ENCODE results near the gene CENPP. TPM values are rescaled to one million over a fixed set of nuclear protein-coding genes. Genes with fewer than 3 reads are reported as not detected.

The CENPP gene
- total RNA-seq, 4 donors from 2014 or later, result 0.88 to 12.0 (median 4.3) TPM

GRCh38 chr9:92631452-92632343 is 305.9 kb downstream of the CENPP start:
- H3K4me1 ChIP-seq, result no peaks in the 10 kb centered on the region
- H3K27ac ChIP-seq, result peak overlapping the region; percentile 28 to 76
- TF ChIP-seq CTCF (IDR thresholded peaks at IDR 0.05) (no peak), POLR2A (IDR thresholded peaks at IDR 0.05) (no peak)
- no peaks in the 10 kb centered on the region for H3K9me3 ChIP-seq
- no peaks in the 10 kb centered on the region for H3K36me3 ChIP-seq
- H3K27me3 ChIP-seq, result no peaks in the 10 kb centered on the region
- intact Hi-C loops (cut with DNase I; ENCODE audit: low total_unique reads), result no loop called here
- no peak overlapping the region for H3K4me3 ChIP-seq
- DNase-seq, result peak in 1 of 2 donors; percentile 17

GRCh38 chr9:92632641-92633040 is 306.9 kb downstream of the CENPP start:
- Histone ChIP-seq H3K9me3 (no peaks in the 10 kb centered on the region), H3K4me1 (no peaks in the 10 kb centered on the region), H3K27me3 (no peaks in the 10 kb centered on the region), H3K36me3 (no peaks in the 10 kb centered on the region), H3K4me3 (no peak overlapping the region), H3K27ac (peak overlapping the region; percentile 28 to 76)
- peak in 1 of 2 donors; percentile 13 for DNase-seq
- intact Hi-C loops (cut with DNase I; ENCODE audit: low total_unique reads), result no loop called here
- TF ChIP-seq CTCF (IDR thresholded peaks at IDR 0.05), result no peak
- TF ChIP-seq POLR2A (IDR thresholded peaks at IDR 0.05), result no peak

DNA sequence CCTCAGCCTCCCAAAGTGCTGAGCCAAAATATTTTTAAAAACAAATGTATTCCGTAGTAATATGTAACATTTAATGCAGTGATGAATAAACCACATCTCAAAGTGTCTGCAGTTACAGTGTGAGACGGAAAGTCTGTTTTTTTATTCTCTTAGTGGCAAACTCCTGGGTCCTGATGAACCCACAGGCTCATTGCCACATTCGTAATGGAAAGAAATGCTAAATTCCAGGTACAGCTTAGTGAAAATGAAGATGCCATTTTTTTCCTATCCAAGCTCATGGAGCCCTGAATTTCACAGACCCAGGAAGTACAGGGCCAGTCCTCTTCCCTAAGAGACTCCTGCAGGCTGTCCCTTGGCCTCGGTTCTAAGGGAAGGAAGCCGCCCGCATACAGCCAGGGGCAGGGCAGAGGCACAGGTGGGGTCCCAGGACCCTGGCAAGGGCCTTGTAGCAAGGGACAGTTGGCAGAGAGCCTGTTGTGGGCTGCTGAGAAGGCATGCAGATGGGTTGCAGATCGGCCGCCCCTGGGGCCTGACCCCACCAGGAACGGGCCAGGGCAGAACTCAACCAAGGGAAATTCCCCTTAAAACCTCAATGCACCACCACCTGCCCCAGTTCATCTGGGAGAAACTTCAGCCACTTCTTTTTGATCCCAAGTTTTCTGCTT is 308.0 kb downstream of the CENPP start:
- Histone ChIP-seq H3K4me3 (no peak overlapping the region), H3K4me1 (no peaks in the 10 kb centered on the region), H3K27ac (peak overlapping the region; percentile 62 to 76), H3K36me3 (no peaks in the 10 kb centered on the region), H3K27me3 (no peaks in the 10 kb centered on the region), H3K9me3 (no peaks in the 10 kb centered on the region)
- TF ChIP-seq CTCF (IDR thresholded peaks at IDR 0.05), result no peak
- TF ChIP-seq POLR2A (IDR thresholded peaks at IDR 0.05), result no peak
- DNase-seq, result peak; percentile 16 to 21
- intact Hi-C loops (cut with DNase I; ENCODE audit: low total_unique reads), result no loop called here

DNA sequence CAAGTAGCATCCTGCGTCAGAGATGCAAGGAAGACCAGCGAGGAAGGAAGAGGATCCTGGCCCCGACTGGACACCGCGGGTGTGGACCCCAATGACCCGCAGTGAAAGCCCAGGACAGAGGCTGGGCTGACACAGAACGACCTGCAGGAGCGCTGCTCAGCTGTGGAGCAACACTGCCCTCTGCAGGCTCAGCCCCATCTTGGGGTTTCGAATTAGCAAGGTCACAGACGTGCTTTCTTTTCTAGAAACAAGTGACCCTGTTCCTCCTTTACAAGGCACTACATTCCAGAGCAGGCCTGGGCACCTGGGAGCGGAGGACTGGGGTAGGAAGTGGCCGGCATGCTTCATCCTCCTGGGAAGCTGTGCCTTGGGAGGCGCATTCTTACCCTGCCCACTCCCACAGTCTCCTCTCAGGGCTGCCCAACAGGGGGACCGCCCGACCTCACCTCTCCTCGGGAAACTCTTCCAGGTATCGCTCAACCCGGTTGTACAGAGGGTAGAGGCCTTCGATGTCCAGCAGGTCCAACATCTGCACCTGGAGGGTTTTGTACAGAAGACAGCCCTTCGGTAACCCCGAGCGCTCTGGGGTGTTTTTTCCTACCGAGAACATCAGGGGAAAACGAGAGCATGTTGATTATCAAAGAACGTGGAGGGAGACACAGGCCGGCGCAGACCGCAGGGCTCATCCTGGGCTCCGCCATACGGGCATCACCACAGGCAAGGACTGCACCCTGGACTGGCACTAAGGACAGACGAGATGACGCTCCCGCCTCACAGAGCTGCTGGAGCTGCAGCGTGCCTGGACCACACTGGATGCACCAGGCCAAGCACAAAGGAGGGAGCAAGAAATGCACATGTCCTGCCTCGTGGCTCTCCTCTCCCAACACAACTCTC is 309.2 kb downstream of the CENPP start:
- Histone ChIP-seq H3K27me3 (no peaks in the 10 kb centered on the region), H3K4me3 (no peak overlapping the region), H3K4me1 (no peaks in the 10 kb centered on the region), H3K36me3 (no peaks in the 10 kb centered on the region), H3K27ac (peak overlapping the region; percentile 62 to 76), H3K9me3 (no peaks in the 10 kb centered on the region)
- peak; percentile 92 to 98 (median 98) for TF ChIP-seq CTCF (IDR thresholded peaks at IDR 0.05)
- TF ChIP-seq POLR2A (IDR thresholded peaks at IDR 0.05), result no peak
- peak; percentile 86 to 88 for DNase-seq
- intact Hi-C loops (cut with DNase I; ENCODE audit: low total_unique reads), result loop anchor here (5.0 kb wide), 2 partner anchors 298 to 498 kb away; no protein-coding TSS in a partner anchor
